GM12878 (cell line): Measurements from ENCODE around the gene ALOXE3.

Source experiments
- JUND ChIP-seq: IDR thresholded peaks from 2 replicates; pipeline ENCODE4 v1.6.1; 2012; ENCODE audit warnings: low read depth, mild to moderate bottlenecking, low read length, improper control_type of control experiment, moderate library complexity
- POLR2AphosphoS5 ChIP-seq: IDR thresholded peaks from 2 replicates; pipeline ENCODE4 v1.6.1; 2011; ENCODE audit warnings: mild to moderate bottlenecking, low read length, inconsistent platforms
- RUNX3 ChIP-seq: IDR thresholded peaks from 2 replicates; pipeline ENCODE4 v1.6.1; 2012; ENCODE audit warnings: low read length, inconsistent platforms

DNA sequence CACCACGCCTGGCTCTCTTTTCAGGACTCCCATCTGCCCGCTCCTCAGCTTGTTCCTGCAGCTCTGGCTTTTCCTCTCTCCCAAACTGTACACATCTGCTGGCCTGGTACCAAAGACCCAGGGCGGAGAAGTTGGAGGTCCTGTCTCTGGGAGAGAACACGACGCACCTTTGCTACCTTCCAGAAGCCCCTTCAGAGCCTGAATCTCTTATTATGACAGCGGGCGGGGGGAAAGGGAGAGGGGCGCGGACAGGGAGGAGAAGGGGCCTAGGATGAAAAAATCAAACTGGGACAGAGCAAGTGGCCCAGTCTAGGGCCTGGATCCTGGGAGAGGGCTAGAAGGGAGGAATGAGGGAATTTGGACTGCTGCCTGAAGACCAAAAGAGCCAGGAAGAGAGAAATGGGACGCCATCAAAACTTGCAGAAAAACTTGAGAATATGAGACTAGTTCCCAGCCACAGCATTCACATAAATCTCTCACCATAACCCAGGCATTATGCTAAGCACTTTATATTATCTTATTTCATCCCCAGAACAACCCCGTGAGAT, 36.4 kb upstream of the ALOXE3 start:
- TF ChIP-seq POLR2AphosphoS5 = no peak
- TF ChIP-seq RUNX3 = no peak
- TF ChIP-seq JUND = no peak
